ENCODE results near the gene CARD11. TPM values are rescaled to one million over a fixed set of nuclear protein-coding genes. Genes with fewer than 3 reads are reported as not detected.
"Not testable (repeated sequence)": the region's sequence is repeated elsewhere in the genome, so short reads cannot be mapped to it uniquely, and the experiment has no call there.

The CARD11 gene
- total RNA-seq, 1 donor from 2014 or later = 3.2 TPM

DNA sequence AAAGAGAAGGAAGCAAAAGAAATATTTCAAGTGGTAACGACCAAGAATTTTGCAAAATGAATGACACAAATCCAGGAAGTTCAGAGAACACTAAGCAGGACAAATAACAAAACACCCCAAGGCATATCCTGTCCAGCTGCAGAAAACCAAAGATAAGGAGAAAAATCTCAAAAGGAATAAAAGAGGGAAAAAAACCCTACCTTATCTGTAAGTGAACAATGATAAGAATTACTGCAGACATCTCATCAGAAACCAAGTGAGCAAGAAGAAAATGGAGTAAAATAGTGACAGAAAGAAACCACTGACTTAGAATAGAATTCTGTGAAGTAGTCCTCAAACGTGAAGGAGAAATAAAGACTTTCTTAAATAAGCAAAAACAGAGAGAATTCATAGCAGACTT is 21.8 kb downstream of the CARD11 start:
- DNase-seq (ENCODE audit: low read depth in 2 of 2) = peak in 1 of 2 donors; percentile 34

DNA sequence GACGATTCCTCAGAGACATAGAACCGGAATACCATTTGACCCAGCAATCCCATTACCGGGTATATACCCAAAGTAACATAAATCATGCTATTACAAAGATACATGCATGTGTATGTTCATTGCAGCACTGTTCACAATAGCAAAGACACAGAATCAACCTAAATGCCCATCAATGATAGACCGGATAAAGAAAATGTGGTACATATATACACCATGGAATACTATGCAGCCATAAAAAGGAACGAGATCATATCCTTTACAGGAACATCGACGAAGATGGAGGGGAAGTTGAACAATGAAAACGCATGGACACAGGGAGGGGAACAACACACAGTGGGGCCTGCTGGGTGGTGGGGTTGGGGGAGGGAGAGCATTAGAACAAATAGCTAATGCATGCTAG is 22.4 kb downstream of the CARD11 start:
- DNase-seq (ENCODE audit: low read depth in 2 of 2) = not testable (repeated sequence)

DNA sequence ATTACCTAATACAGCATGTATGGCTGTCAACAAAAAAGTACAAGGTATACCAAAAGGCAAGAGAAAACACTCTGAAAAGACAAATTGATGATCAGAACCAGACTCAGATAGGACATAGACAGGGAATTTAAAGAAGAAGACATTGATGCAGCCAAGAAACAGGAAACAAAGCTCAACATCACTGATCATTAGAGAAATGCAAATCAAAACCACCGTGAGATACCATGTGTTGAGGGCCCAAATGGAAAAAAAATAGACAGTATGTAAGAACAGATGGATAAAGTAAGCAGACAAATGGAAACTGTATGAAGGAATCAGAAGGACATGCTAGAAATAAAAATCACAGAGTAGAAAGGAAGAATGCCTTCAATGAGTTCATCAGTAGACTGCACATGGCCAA is 23.3 kb downstream of the CARD11 start:
- no peak for DNase-seq (ENCODE audit: low read depth in 2 of 2)

DNA sequence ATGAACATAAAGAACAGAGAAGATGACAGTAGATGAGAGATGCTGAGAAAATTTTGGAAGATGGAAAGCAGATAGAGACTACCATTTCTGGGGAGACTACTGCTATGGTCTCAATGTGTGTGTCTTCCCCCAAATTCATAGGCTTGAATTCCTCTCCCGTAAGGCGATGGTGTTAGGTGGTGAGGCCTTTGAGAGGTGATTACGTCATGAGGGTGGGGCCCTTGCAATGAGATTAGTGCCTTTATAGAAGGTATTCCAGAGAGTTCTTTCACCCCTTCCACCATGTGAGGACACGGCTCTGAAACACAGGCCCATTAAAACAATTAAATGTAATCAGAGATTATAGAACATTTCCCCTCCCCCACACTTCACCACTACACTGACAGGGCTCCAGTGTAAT is 23.9 kb downstream of the CARD11 start:
- DNase-seq (ENCODE audit: low read depth in 2 of 2) = no peak

DNA sequence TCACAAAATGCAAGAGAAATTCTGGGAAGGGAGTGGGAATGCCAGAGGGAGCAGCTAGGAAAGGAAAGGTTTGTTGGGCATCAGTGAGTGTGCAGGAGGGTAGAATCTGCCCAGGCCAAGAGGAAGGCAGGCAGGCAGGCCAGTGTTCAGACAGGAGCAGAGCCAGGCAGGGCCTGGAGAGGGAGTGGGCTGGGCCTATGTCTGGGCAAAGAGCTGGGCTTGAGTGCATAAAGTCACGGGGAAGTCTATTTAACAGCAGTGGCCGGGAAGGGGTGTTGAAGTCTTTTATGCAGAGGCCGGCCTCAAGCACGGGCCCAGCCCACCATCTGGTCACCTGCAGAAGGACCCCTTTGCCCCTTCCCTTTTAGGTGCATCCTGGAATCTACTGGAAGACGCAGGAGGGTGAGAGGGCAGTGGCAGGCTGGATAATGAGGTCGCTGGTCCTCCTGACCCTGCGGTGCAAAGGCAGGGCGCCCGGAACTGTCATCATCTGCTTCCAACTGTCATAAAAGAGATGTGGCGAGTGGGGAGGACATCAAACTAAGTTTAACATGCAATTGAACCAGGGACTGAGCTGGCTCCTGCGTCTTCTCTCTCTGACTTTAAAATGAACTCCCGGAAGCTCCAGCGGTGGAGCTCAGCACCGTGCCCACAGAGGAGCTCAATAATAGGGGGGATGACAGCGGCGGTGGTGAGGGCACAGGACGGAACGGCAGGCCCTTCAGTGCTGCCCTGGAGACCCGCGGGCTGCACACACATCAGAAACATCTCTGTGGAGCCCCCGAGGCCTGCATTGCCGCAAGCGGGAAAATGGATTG is 29.5 kb downstream of the CARD11 start:
- no peak for DNase-seq (ENCODE audit: low read depth in 2 of 2)

DNA sequence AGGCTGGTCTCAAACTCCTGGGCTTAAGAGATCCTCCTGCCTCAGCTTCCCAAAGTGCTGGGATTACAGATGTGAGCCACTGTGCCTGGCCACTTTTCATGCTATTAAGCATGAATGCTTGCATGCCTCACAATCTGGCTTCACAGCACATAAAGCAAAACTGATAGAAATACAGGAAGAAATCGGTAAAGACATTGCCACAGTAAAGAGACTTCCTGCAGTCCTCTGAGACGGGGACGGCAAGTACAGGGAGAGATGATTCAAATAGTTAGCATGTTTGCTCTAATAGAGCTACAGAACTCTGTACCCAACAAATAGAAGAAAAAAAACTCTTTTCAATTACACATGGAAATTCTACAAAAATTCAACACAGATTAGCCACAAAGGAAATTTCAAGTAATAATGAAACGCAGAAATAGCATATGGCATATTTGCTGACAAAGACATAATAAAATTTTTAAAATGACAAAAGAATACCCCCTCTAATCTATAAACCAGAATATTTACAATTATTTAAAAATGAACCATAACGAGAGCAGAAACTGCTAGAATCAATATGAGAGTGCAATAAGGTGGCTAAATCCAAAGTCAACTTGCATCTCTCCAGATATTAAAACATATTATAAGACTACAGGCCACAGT is 32.3 kb downstream of the CARD11 start:
- DNase-seq (ENCODE audit: low read depth in 2 of 2) = no peak

DNA sequence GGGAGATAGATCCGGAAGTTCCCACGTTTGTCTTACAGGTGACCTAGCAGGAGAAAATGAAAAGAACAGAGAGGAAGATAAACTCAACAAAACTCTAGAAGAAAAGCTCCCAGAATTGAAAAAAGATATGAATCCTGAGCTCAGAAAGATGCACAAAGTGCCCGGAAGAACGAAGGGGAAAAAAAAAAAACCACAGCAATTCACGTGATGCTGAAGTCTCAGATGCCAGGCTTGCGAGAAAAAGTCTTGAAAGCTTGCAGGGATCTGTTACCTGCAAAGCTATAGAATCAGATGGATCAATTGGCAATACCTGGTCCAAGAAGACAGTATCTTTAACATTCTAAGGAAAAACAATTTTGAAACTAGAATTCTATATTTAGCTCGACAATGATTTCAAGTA is 33.5 kb downstream of the CARD11 start:
- DNase-seq (ENCODE audit: low read depth in 2 of 2) = no peak

DNA sequence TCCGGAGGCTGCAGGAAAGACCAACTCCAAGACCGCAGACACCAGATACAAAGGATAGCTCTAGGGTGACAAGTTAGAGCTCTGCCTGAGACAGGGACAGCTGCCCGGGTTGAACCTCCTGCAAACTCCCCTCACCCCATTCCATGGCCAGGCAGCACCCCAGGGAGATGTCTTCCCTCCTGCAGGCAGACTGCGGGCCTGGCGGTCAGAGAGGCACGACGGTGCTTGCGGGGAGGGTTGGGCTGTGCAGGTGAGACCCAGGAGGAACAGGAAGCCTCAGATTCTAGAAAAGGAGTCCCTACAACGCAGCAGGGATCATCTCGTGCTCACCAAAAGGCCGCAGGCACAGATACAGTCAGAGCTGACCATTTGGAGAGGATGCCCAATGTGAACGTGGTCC is 34.6 kb downstream of the CARD11 start:
- no peak for DNase-seq (ENCODE audit: low read depth in 2 of 2)

DNA sequence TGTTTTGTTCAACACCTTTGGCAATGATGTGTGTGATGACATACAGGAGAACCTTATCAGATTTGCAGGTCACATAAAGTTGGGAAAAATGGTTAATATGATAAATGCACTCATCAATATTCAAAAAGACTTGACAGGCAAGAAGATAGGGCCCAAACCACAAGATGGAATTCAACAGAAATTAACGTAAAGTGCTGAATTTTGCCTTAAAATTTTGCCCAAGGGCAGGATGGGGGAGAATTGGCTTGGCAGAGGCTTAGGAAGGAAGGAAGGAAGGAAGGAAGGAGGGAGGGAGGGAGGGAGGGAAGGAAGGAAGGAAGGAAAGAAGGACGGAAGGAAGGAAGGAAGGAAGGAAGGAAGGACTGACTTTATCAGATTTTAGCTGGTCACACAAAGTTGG is 35.3 kb downstream of the CARD11 start:
- DNase-seq (ENCODE audit: low read depth in 2 of 2) = no peak

DNA sequence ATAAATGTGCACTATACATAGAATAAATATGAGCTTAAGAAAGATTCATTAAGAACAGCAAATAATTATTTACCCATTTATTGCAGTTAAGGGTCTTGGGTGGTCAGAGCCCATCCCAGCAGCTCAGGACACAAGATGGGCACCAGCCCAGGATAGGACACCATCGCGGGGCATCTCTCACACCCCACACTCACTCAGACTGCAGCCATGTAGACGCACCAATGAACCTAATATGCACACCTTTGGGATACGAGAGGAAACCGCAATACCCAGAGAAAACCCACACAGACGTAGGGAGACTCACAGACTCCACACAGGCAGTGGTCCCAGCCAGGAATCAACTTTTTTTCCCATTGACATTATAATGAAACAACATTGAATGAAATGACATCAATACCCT is 36.0 kb downstream of the CARD11 start:
- DNase-seq (ENCODE audit: low read depth in 2 of 2) = no peak

DNA sequence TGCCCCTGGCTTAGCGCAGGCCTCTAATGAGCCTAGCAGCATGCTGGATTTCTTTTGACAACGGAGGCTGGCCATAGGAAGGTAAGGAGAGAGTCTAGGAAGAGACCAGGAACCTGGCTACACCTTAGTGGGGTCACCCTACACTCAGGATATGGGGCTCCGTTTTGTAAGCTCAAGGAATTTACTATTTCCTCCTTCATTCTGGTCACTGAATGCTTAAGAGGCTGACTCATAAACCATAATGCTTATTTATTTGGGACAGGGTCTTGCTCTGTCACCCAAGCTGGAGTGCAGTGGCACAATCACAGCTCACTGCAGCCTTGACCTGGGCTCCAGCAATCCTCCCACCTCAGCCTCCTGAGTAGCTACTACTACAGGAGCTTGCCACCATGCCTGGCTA is 38.4 kb downstream of the CARD11 start:
- DNase-seq (ENCODE audit: low read depth in 2 of 2) = peak in 1 of 2 donors; percentile 9

DNA sequence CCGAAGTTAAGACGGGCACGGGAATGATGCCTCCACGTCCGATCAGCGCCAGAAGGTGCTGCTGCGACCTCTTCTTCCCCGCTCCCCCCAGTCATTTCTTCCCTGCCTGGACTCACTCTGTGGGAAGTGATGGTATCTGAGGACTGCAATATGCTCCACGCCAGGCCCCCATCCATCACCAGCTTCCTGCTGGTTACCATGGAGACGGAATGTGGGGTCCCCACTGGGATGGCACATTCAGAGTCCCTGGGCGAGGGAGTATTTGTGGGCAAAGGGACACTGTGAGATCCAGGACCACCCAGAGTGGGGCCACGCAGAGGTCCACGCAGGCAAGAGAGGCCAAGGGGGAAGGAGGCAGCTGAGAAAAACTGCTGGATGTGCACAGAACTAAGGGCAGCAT is 39.7 kb downstream of the CARD11 start:
- DNase-seq (ENCODE audit: low read depth in 2 of 2) = no peak

DNA sequence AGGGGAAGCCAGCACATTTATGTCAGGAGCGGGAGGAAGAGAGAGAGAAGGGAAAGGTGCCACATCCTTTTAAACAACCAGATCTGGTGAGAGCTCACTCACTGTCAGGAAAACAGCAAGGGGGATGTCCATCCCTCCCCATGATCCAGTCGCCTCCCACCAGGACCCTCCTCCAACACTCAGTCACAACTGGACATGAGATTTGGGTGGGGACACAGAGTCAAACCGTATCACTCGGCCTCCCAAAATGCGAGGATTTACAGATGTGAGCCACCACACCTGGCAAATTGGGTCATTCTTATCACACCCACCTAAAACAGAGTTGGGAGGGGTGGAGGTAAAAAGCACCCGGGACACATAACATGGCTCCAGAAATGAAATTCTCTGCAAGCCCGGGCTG is 41.0 kb downstream of the CARD11 start:
- no peak for DNase-seq (ENCODE audit: low read depth in 2 of 2)

DNA sequence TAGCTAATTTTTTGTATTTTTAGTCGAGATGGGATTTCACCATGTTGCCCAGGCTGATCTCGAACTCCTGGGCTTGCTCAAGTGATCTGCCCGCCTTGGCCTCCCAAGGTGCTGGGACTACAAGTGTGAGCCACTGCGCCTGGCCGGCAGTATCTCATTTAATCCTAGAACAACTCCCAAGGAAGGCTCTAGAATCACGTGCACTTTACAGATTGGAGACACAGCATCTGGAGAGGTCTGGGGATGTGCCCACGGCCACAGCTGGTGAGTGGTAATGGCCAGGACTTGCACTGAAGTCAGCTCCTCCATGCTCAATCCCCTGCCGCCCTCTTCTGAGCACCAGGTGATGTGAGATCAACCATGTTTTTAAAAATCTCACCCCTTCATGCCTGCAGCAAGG is 43.1 kb downstream of the CARD11 start:
- DNase-seq (ENCODE audit: low read depth in 2 of 2) = no peak

DNA sequence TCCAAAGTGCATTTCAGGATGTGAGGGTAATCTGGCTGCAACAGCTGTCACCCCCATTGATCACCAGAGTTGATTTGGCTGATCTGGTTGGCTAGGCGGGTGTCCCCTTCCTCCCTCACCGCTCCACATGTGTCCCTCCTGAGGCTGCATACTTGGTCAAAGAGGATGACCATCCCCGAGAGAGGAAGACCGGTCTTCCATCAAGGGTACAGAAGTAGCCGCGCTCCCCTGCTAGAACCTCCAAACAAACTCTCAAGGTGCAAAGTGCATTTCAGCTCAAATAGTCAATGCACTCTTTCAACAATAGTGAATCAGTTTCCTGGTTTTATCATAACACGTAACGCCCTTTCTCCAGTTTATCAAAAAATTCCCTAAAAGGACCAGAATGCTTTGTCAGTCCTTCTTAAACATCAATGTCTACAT is 44.6 kb downstream of the CARD11 start:
- DNase-seq (ENCODE audit: low read depth in 2 of 2) = peak in 1 of 2 donors; percentile 75

DNA sequence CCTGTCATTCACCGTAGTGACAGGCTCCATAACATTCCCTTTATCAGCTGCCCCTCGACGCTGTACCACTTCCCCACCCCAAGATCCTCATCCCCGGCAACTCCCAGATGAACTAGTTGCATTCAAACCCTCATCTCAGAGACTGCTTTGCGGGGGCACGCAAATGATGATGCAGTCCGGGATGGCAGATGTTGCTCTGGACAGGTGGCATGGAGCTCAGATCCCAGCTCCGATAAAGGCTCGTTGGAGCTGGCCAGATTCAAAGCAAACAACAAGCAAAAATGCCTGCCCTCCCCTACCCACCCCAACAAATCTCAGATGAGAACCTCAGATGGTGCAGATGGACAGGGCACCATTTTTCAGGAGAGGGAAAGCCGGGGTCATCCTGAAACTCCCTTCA is 46.7 kb downstream of the CARD11 start:
- no peak for DNase-seq (ENCODE audit: low read depth in 2 of 2)

DNA sequence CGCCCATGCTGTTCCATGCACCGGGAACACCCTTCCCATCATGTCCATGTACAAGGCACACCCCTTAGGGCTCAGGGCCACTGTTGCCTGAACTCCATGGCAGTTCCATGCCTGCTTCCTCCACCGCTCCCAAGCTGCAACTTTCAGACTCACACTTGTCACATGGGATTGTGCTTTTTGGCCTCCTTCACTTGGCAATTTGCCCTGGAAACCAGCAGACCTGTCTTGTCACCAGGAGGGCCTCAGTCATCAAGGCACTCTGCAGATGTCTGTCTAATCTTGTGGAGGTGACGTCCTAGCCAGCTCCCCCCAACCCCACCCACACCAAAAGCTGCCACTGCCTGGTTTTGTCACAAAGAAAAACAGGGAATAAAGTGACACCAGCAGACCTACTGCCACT is 47.5 kb downstream of the CARD11 start:
- DNase-seq (ENCODE audit: low read depth in 2 of 2) = peak in 1 of 2 donors; percentile 2

DNA sequence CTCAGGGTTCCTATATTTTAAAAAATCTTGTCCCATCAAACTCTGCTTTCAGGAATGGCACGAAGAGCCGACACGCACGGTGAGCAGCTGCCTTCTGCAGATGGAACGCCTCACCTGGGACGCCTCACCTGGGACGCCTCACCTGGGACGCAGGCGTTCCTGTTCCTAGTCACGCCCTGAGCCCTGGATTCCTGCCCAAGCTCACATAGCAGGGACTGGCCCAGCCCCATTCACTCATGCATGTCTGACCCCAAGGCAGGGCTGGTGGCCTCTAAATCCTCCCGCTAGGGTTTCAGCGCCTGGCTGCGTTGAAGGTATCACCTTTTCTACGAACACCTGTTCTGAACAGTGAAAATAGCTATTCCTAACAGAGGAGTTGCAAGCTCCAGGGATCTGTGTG is 49.8 kb downstream of the CARD11 start:
- DNase-seq (ENCODE audit: low read depth in 2 of 2) = no peak

DNA sequence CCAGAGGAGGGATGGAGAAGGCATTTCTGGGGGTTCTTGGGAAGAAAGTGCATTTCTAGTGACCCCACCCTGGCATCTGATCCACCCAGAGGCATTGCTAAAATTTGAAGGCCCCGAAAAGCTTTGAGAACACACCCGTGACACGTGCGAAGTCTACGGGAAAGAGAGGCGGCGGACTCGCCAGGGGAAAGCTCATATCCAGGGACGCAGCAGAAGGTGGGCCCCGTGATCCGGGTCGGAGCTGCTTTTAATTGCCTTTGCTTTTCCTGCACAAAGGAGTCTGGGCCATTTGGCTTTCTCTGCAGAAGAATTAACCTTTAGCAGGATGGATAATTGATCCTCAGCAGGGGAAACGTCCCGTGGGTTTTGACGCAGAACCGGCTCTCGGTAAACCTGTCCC is 50.3 kb downstream of the CARD11 start:
- DNase-seq (ENCODE audit: low read depth in 2 of 2) = no peak

DNA sequence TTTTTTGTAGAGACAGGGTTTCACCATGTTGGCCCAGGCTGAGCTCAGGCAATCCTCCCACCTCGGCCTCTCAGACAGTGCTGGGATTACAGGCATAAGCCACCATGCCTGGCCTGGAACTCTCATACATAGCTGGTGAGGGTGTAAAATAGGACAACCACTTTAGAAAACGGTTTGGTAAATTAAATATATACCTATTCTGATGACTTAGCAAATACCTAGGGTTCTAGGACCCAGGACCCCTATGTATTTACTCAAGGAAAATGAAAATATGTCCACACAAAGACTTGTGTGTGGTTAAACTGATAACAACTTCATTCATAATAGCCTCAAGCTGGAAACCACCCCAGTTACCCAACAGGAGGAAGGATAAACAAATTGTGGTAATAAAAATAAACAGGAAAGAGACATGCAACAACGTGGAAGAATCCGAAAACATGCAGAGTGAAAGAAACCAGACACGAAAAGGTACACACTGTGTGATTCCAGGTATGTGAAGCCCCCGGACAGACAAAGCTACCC is 52.7 kb downstream of the CARD11 start:
- no peak for DNase-seq (ENCODE audit: low read depth in 2 of 2)

DNA sequence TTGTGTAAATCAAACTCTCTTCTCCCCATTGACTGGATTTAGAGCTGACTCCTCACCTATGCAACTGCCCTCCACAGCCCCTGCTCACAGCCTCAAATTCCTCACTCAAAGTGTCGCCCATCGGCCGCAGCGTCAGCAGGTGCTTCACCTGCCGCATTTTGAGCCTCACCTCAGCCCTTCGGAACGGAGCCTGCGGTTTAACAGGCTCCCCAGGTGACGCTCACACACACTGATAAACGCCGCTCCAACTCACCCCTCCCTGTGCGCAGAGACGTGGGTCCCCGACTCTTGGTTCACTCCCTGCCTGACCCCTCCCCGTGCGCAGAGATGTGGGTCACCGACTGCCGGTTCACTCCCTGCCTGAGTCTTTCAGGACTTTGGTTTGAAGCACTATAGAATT is 57.1 kb downstream of the CARD11 start:
- DNase-seq (ENCODE audit: low read depth in 2 of 2) = no peak

DNA sequence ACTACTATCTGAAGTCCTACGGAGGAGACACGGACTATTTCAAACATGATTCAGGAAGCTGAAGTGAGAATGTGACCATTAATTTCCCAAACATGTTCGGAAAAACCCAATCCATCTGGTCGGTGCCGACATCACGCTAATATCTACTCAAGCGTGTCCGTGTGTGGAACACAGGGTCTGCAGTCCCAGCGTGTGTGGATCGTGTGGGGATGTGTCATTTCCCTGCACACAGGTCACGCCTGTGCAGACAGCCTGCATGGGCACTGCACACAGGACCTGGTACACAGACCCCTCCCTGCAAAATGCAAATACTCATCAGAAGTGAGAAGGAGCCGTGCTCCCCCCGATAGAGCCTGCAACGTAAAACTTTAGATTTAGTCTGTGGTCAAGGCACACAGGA is 57.8 kb downstream of the CARD11 start:
- no peak for DNase-seq (ENCODE audit: low read depth in 2 of 2)

DNA sequence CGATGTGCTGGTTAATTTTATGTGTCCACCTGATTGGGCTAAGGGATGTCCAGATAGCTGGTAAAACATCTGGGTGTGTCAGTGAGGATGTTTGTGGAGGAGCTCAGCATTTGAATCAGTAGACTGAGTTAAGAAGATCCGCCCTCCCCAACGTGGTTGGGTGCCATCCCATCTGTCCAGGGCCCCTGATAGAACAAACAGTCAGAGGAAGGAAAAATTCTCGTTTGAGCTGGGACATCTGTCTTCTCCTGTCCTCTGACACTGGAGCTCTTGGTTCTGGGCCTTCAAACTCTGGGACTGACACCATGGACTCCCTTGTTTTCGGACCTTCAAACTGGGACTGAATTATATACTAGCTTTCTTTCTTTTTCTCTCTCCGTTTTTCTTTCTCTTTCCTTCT is 59.6 kb downstream of the CARD11 start:
- no peak for DNase-seq (ENCODE audit: low read depth in 2 of 2)

All from dermis microvascular lymphatic vessel endothelial cell (primary cell).